Upper lobe of left lung (tissue), 4 donors: Measurements from ENCODE around the gene STARD10.

Experiments used
- CTCF ChIP-seq, 6 experiments: fragments of 450-650 bp in 4 of 6; fragments of 200-600 bp in 2 of 6; sonication (generic) in 2 of 6; IDR thresholded peaks; one replicate each; pipeline ENCODE4 v1.5.1; 2016 to 2019; ENCODE audit warnings: antibody characterized with exemption in 6 of 6
- POLR2A ChIP-seq, 4 donors: fragments of 450-650 bp; IDR thresholded peaks; one replicate each; pipeline ENCODE4 v1.5.1; 2016 to 2017; ENCODE audit warnings: antibody characterized with exemption in 4 of 4, mild to moderate bottlenecking in 2 of 4
- POLR2AphosphoS5 ChIP-seq, 2 donors: sonication (generic); formaldehyde crosslinking; IDR thresholded peaks; one replicate each; pipeline ENCODE4 v1.5.1; 2017; ENCODE audit warnings: antibody characterized with exemption in 2 of 2

GRCh38 chr11:72815110-72815618, 21.3 kb upstream of the STARD10 start:
- TF ChIP-seq CTCF (IDR thresholded peaks at IDR 0.05) = no peak
- no peak for TF ChIP-seq POLR2A (IDR thresholded peaks at IDR 0.05)
- no peak for TF ChIP-seq POLR2AphosphoS5 (IDR thresholded peaks at IDR 0.05)
